ENCODE data around the gene C14orf119. TPM values are rescaled to one million over a fixed set of nuclear protein-coding genes. Genes with fewer than 3 reads are reported as not detected.
A peak's percentile ranks its signal among the peaks of the same experiment; 100 is the strongest.

C14orf119 gene
- total and polyA plus RNA-seq, 9 of the 15 experiments (the other 6 are each of a cell fraction or from before 2014, with no cell fraction given): 36.7 to 251 (median 51.8) TPM

DNA sequence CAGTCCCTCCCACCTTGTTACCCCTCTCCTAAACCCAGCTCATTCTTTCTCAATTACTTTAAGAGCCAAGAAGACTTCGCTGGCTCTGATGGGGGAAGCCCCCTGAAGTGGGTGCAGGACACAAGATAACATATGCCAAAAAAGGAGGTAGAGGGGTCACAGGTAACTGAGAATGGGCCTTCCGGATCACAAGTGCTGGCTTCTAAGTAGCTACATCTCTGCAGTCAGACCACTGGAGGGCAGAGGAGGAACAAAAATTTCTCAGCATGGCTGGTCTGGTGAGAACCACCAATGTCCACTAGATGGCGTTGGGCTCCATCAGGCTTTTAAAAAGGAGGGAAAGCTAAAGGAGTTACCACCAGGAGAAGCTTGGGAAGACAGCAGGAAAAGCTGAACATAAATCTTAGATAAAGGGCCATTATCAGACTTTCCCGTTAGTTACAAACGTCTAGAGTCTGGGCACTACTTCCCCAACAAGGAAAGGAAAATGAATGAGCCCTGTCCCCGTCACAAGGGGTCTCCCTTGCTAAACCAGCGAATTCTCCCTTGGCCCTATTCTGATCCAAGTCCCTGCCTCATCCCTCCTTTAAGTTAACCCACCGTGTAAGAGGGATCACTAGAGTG is 26.4 kb upstream of the C14orf119 start (continued):
- no peak for TF ChIP-seq SRSF3 (IDR thresholded peaks at IDR 0.05; ENCODE audit: insufficient read depth, low read length)
- TF ChIP-seq HLTF (IDR thresholded peaks at IDR 0.05): no peak
- TF ChIP-seq, protein P1, sequence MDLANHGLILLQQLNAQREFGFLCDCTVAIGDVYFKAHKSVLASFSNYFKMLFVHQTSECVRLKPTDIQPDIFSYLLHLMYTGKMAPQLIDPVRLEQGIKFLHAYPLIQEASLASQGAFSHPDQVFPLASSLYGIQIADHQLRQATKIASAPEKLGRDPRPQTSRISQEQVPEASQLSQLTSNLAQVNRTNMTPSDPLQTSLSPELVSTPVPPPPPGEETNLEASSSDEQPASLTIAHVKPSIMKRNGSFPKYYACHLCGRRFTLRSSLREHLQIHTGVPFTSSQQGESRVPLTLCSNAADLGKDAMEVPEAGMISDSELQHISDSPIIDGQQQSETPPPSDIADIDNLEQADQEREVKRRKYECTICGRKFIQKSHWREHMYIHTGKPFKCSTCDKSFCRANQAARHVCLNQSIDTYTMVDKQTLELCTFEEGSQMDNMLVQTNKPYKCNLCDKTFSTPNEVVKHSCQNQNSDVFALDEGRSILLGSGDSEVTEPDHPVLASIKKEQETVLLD (IDR thresholded peaks at IDR 0.05): no peak
- TF ChIP-seq ZBTB8A (IDR thresholded peaks at IDR 0.05; ENCODE audit: partially characterized antibody): no peak
- TF ChIP-seq SIN3B (IDR thresholded peaks at IDR 0.05; ENCODE audit: low read depth): no peak
- no peak for TF ChIP-seq GABPA (tag; conservative IDR thresholded peaks at IDR 0.05; ENCODE audit: low read depth)
- TF ChIP-seq HDAC1 (IDR thresholded peaks at IDR 0.05): peak in 1 of 2 experiments; percentile 15; a peak in 1 of 4 replicates
- TF ChIP-seq, protein P2, sequence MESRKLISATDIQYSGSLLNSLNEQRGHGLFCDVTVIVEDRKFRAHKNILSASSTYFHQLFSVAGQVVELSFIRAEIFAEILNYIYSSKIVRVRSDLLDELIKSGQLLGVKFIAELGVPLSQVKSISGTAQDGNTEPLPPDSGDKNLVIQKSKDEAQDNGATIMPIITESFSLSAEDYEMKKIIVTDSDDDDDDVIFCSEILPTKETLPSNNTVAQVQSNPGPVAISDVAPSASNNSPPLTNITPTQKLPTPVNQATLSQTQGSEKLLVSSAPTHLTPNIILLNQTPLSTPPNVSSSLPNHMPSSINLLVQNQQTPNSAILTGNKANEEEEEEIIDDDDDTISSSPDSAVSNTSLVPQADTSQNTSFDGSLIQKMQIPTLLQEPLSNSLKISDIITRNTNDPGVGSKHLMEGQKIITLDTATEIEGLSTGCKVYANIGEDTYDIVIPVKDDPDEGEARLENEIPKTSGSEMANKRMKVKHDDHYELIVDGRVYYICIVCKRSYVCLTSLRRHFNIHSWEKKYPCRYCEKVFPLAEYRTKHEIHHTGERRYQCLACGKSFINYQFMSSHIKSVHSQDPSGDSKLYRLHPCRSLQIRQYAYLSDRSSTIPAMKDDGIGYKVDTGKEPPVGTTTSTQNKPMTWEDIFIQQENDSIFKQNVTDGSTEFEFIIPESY (CRISPR knock-in tag; IDR thresholded peaks at IDR 0.05): no peak
- TF ChIP-seq, protein P3, sequence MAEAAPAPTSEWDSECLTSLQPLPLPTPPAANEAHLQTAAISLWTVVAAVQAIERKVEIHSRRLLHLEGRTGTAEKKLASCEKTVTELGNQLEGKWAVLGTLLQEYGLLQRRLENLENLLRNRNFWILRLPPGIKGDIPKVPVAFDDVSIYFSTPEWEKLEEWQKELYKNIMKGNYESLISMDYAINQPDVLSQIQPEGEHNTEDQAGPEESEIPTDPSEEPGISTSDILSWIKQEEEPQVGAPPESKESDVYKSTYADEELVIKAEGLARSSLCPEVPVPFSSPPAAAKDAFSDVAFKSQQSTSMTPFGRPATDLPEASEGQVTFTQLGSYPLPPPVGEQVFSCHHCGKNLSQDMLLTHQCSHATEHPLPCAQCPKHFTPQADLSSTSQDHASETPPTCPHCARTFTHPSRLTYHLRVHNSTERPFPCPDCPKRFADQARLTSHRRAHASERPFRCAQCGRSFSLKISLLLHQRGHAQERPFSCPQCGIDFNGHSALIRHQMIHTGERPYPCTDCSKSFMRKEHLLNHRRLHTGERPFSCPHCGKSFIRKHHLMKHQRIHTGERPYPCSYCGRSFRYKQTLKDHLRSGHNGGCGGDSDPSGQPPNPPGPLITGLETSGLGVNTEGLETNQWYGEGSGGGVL (CRISPR knock-in tag; IDR thresholded peaks at IDR 0.05): no peak
- no peak for TF ChIP-seq MBD2 (IDR thresholded peaks at IDR 0.05; ENCODE audit: borderline replicate concordance, low read depth)
- TF ChIP-seq, protein P4, sequence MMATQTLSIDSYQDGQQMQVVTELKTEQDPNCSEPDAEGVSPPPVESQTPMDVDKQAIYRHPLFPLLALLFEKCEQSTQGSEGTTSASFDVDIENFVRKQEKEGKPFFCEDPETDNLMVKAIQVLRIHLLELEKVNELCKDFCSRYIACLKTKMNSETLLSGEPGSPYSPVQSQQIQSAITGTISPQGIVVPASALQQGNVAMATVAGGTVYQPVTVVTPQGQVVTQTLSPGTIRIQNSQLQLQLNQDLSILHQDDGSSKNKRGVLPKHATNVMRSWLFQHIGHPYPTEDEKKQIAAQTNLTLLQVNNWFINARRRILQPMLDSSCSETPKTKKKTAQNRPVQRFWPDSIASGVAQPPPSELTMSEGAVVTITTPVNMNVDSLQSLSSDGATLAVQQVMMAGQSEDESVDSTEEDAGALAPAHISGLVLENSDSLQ (IDR thresholded peaks at IDR 0.05): no peak
- peak in 1 of 2 experiments; percentile 61; a peak in 1 of 4 replicates for TF ChIP-seq MAZ (CRISPR knock-in tag; conservative IDR thresholded peaks at IDR 0.05 in 1 of 2, IDR thresholded peaks at IDR 0.05 in 1 of 2)
- TF ChIP-seq ZC3H4 (CRISPR knock-in tag; IDR thresholded peaks at IDR 0.05; ENCODE audit: borderline replicate concordance): no peak
- TF ChIP-seq, protein P5, sequence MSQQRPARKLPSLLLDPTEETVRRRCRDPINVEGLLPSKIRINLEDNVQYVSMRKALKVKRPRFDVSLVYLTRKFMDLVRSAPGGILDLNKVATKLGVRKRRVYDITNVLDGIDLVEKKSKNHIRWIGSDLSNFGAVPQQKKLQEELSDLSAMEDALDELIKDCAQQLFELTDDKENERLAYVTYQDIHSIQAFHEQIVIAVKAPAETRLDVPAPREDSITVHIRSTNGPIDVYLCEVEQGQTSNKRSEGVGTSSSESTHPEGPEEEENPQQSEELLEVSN (IDR thresholded peaks at IDR 0.05; ENCODE audit: borderline replicate concordance in 1 of 2, extremely low read depth in 1 of 2, insufficient read depth in 1 of 2, insufficient read length in 1 of 2, low read depth in 1 of 2, low read length in 1 of 2, poor library complexity in 1 of 2, severe bottlenecking in 1 of 2): peak; percentile 33 to 61
- TF ChIP-seq ARHGAP35 (IDR thresholded peaks at IDR 0.05; ENCODE audit: partially characterized antibody): no peak
- TF ChIP-seq SP1 (CRISPR knock-in tag; IDR thresholded peaks at IDR 0.05): 0 out of 2 replicates have a peak, but pooled peaks have one; percentile 44
- no peak for TF ChIP-seq ZFPM2 (CRISPR knock-in tag; IDR thresholded peaks at IDR 0.05)
- TF ChIP-seq NFIC (IDR thresholded peaks at IDR 0.05): no peak
- no peak for TF ChIP-seq IFI16 (CRISPR knock-in tag; IDR thresholded peaks at IDR 0.05)
- TF ChIP-seq ZNF212 (CRISPR knock-in tag; IDR thresholded peaks at IDR 0.05): no peak
- TF ChIP-seq RFX1 (IDR thresholded peaks at IDR 0.05): no peak

Measured in K562 (cell line).